CD4-positive, alpha-beta T cell treated with Interleukin-1 beta for 1 hour (primary cell): ENCODE measurements around the gene SLC34A1.

ENCODE experiments used
- DNase-seq, 2 donors: peaks; one replicate each; pipeline ENCODE4 v3.0.0-alpha.2; 2020 to 2022

Gene SLC34A1

GRCh38 chr5:177447066-177447610 lies 62.9 kb downstream of the SLC34A1 start:
- DNase-seq: peak; percentile 87

GRCh38 chr5:177447611-177448243 lies 63.5 kb downstream of the SLC34A1 start:
- peak in 1 of 2 donors; percentile 53 for DNase-seq
